Fibroblast of lung (primary cell): ENCODE results near the gene TUBA4A.

ENCODE experiments used
- CTCF ChIP-seq, 2 donors: IDR thresholded peaks in 1 of 2; conservative IDR thresholded peaks in 1 of 2; 1 replicate in 1 of 2; 2 replicates in 1 of 2; pipeline ENCODE4 v1.5.1; 2011 to 2012; ENCODE audit warnings: low read length in 2 of 2, control low read depth in 1 of 2, inconsistent platforms in 1 of 2, low read depth in 1 of 2, mild to moderate bottlenecking in 1 of 2
- EZH2 ChIP-seq: IDR thresholded peaks from 2 replicates; pipeline ENCODE4 v1.5.1; 2012; ENCODE audit warnings: low read length, control low read depth, mild to moderate bottlenecking; ENCODE audit errors: missing control alignments

- peak; percentile 95 to 99 for TF ChIP-seq CTCF (conservative IDR thresholded peaks at IDR 0.05 in 1 of 2, IDR thresholded peaks at IDR 0.05 in 1 of 2; ENCODE audit: low read depth in 1 of 2, low read length in 2 of 2)
- TF ChIP-seq EZH2, result no peak
Observed at GRCh38 chr2:219298759-219299371, 45.1 kb upstream of the TUBA4A start.
